Activated CD8-positive, alpha-beta T cell treated with anti-CD3 and anti-CD28 coated beads, Interleukin-2, amount 10 ng/mL, durations not matched to agents 7 days and 5 days (primary cell): ENCODE results near the gene STEAP3. TPM values are rescaled to one million over a fixed set of nuclear protein-coding genes. Genes with fewer than 3 reads are reported as not detected.

Experiments
- total RNA-seq, 2 experiments: library from RNA; stranded (reverse); gene quantifications; one replicate each; pipeline ENCODE4 v1.2.3, GENCODE V29; 2021

STEAP3 gene
- total RNA-seq, 2 experiments from 2014 or later = 0.13 TPM

Other genes with a start within 250 kb of the STEAP3 start
- not detected for gene C1QL2, start 65.1 kb upstream of the STEAP3 start, total RNA-seq
- 1 to 10 TPM; 5.8 to 6.6 TPM for gene C2orf76, start 143.0 kb downstream of the STEAP3 start, total RNA-seq
- 100 to 1,000 TPM; 192 TPM for gene DBI, start 143.1 kb downstream of the STEAP3 start, total RNA-seq
- gene TMEM37, start 208.0 kb downstream of the STEAP3 start, total RNA-seq = not detected